ENCODE measurements around the gene SCYGR8. TPM values are rescaled to one million over a fixed set of nuclear protein-coding genes. Genes with fewer than 3 reads are reported as not detected.

SCYGR8 gene
- total and polyA plus RNA-seq, 10 of the 15 experiments (the other 5 are each of a cell fraction or from before 2014, with no cell fraction given) = not detected

DNA sequence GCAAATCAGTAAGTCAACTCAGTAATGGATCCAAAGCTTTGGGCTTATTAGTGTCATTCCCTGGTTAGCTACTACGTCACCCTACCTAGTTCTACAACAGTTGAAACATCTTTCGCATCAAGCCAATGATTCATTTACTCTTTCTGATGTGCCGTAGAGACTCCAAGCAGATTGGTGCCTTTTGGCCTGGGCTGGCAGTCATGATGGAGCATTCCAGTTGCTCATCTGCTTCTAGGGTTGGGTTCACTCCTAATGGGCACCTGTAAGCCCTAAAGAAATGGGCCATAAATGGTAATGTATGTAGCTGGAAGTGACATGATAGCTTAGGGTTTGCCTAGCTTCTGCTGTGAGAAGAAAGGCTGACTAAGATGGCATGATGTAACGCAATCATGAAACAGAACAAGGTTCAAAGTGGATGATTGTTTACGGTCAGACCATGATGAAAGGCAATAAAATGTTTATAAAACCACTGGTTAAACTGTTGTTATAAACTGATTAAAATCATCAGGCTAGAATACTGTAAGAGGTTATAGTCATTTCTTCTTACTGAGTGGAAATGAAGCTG lies 47.5 kb downstream of the SCYGR8 start:
- Histone ChIP-seq H3K27me3 (replicated peaks in 1 of 2; ENCODE audit: control insufficient read depth in 2 of 2, insufficient read depth in 2 of 2, low read length in 1 of 2) (no peaks in the 10 kb centered on the region), H3K79me2 (ENCODE audit: control insufficient read depth, insufficient read depth, low read length) (no peaks in the 10 kb centered on the region), H2AFZ (ENCODE audit: control insufficient read depth, low read depth, low read length) (no peak overlapping the region), H3K4me2 (ENCODE audit: control insufficient read depth, insufficient read depth) (no peak overlapping the region), H3K4me3 (no peak overlapping the region), H3K36me3 (ENCODE audit: control insufficient read depth in 2 of 2, insufficient read depth in 2 of 2, low read length in 1 of 2) (no peaks in the 10 kb centered on the region), H3K9ac (ENCODE audit: control insufficient read depth, insufficient read depth, low read length) (no peak overlapping the region), H3K27ac (ENCODE audit: control insufficient read depth, insufficient read depth) (no peak overlapping the region), H4K20me1 (ENCODE audit: control insufficient read depth, insufficient read depth) (no peaks in the 10 kb centered on the region), H3K4me1 (ENCODE audit: control insufficient read depth, insufficient read depth, low read length) (no peaks in the 10 kb centered on the region), H3K9me3 (replicated peaks; ENCODE audit: control insufficient read depth, insufficient read depth, low read length) (no peaks in the 10 kb centered on the region; the same call in 2 of the 3 replicates)
- FAIRE-seq (no peak), DNase-seq (ENCODE audit: low read depth, low spot score) (no peak), ATAC-seq (no peak)
- RAD21 ChIA-PET (ENCODE audit: unreplicated experiment) = interaction anchor here (0.8 to 3.7 kb wide), 4 partner anchors 9 to 68 kb away, joined by 3 to 13 read pairs (median 5); no protein-coding TSS in a partner anchor
- SMC1A ChIA-PET (ENCODE audit: uncharacterized antibody, unreplicated experiment) = interaction anchor here (1.0 to 6.7 kb wide), 8 partner anchors 10 to 318 kb away, joined by 3 to 63 read pairs (median 4); no protein-coding TSS in a partner anchor
- POLR2A ChIA-PET = interaction anchor here (0.5 to 0.7 kb wide), 2 partner anchors 31 to 762 kb away, joined by 3 to 8 read pairs; no protein-coding TSS in a partner anchor
- in situ Hi-C loops (cut with MboI) (loop anchor here (25.0 kb wide), 1 partner anchor 956 kb away; the partner anchor contains the start of gene RHBDD1), intact Hi-C loops (cut with micrococcal nuclease; ENCODE audit: unreplicated experiment) (no loop called here)
- WGBS (ENCODE audit: insufficient coverage, insufficient replicate concordance, low lambda C conversion rate, missing lambda C conversion rate) = 78% methylated on average over 5 of the region's 5 CpGs
- BruUV-seq (replicated peaks) = no TSS peak
- CTCF ChIA-PET = interaction anchor here (0.6 to 4.3 kb wide), 6 partner anchors 10 to 97 kb away, joined by 3 to 24 read pairs (median 6); no protein-coding TSS in a partner anchor
- TF ChIP-seq SUZ12 (IDR thresholded peaks at IDR 0.05; ENCODE audit: unreplicated experiment) = no peak
- TF ChIP-seq RCOR1 (conservative IDR thresholded peaks at IDR 0.05; ENCODE audit: low read depth, low read length) = no peak

Small RNAs within 50 kb of the gene (small RNA-seq; reads per million reads assigned to genes)
- not detected for gene RNA5SP121
- gene SNRPGP8 = not detected

Other genes starting within 250 kb of the SCYGR8 start
Only the 7 nearest of the 9 such genes appear.
- gene SCYGR4, start 128.4 kb upstream of the SCYGR8 start, total RNA-seq (2014; rRNA removed) = 0.11 TPM in 1 of 2 replicates, not detected in the other
- not detected in 2 replicates for gene SCYGR4, start 128.4 kb upstream of the SCYGR8 start, total RNA-seq (2014; rRNA removed; fragmentation: Illumina TruSeq; extraction: Trizol)
- not detected in 2 replicates for gene SCYGR4, start 128.4 kb upstream of the SCYGR8 start, total RNA-seq (2021)
- gene SCYGR4, start 128.4 kb upstream of the SCYGR8 start, polyA plus RNA-seq (2011; rRNA removed) = not detected in 2 replicates
- gene SCYGR4, start 128.4 kb upstream of the SCYGR8 start, polyA plus RNA-seq (2014; fragmentation: Illumina TruSeq; extraction: Trizol) = not detected in 2 replicates
- not detected for gene SCYGR4, start 128.4 kb upstream of the SCYGR8 start, polyA plus RNA-seq (2014; fragmentation: Nextera tagmentation; extraction: Ambion mirVana)
- gene SCYGR4, start 128.4 kb upstream of the SCYGR8 start, polyA plus RNA-seq (2014; rRNA removed) = not detected in 2 replicates
- not detected for gene SCYGR4, start 128.4 kb upstream of the SCYGR8 start, polyA plus RNA-seq (2016; fragmentation: Nextera tagmentation; extraction: Ambion mirVana)
- not detected in 2 replicates for gene SCYGR5, start 79.1 kb upstream of the SCYGR8 start, total RNA-seq (2014; rRNA removed)
- not detected in 2 replicates for gene SCYGR5, start 79.1 kb upstream of the SCYGR8 start, total RNA-seq (2014; rRNA removed; fragmentation: Illumina TruSeq; extraction: Trizol)
- not detected in 2 replicates for gene SCYGR5, start 79.1 kb upstream of the SCYGR8 start, total RNA-seq (2021)
- not detected in 2 replicates for gene SCYGR5, start 79.1 kb upstream of the SCYGR8 start, polyA plus RNA-seq (2011; rRNA removed)
- not detected in 2 replicates for gene SCYGR5, start 79.1 kb upstream of the SCYGR8 start, polyA plus RNA-seq (2014; fragmentation: Illumina TruSeq; extraction: Trizol)
- not detected for gene SCYGR5, start 79.1 kb upstream of the SCYGR8 start, polyA plus RNA-seq (2014; fragmentation: Nextera tagmentation; extraction: Ambion mirVana)
- not detected in 2 replicates for gene SCYGR5, start 79.1 kb upstream of the SCYGR8 start, polyA plus RNA-seq (2014; rRNA removed)
- not detected for gene SCYGR5, start 79.1 kb upstream of the SCYGR8 start, polyA plus RNA-seq (2016; fragmentation: Nextera tagmentation; extraction: Ambion mirVana)
- 0.16 TPM in 1 of 2 replicates, not detected in the other for gene SLC19A3, start 27.9 kb upstream of the SCYGR8 start, total RNA-seq (2014; rRNA removed)
- not detected in 2 replicates for gene SLC19A3, start 27.9 kb upstream of the SCYGR8 start, total RNA-seq (2014; rRNA removed; fragmentation: Illumina TruSeq; extraction: Trizol)
- gene SLC19A3, start 27.9 kb upstream of the SCYGR8 start, total RNA-seq (2021) = not detected in 2 replicates
- not detected in 2 replicates for gene SLC19A3, start 27.9 kb upstream of the SCYGR8 start, polyA plus RNA-seq (2011; rRNA removed)
- gene SLC19A3, start 27.9 kb upstream of the SCYGR8 start, polyA plus RNA-seq (2014; fragmentation: Illumina TruSeq; extraction: Trizol) = not detected in 2 replicates
- not detected for gene SLC19A3, start 27.9 kb upstream of the SCYGR8 start, polyA plus RNA-seq (2014; fragmentation: Nextera tagmentation; extraction: Ambion mirVana)
- gene SLC19A3, start 27.9 kb upstream of the SCYGR8 start, polyA plus RNA-seq (2014; rRNA removed) = not detected in 2 replicates
- gene SLC19A3, start 27.9 kb upstream of the SCYGR8 start, polyA plus RNA-seq (2016; fragmentation: Nextera tagmentation; extraction: Ambion mirVana) = not detected
- not detected in 2 replicates for gene SCYGR6, start 21.1 kb upstream of the SCYGR8 start, total RNA-seq (2014; rRNA removed)
- not detected in 2 replicates for gene SCYGR6, start 21.1 kb upstream of the SCYGR8 start, total RNA-seq (2014; rRNA removed; fragmentation: Illumina TruSeq; extraction: Trizol)
- gene SCYGR6, start 21.1 kb upstream of the SCYGR8 start, total RNA-seq (2021) = not detected in 2 replicates
- not detected in 2 replicates for gene SCYGR6, start 21.1 kb upstream of the SCYGR8 start, polyA plus RNA-seq (2011; rRNA removed)
- not detected in 2 replicates for gene SCYGR6, start 21.1 kb upstream of the SCYGR8 start, polyA plus RNA-seq (2014; fragmentation: Illumina TruSeq; extraction: Trizol)
- gene SCYGR6, start 21.1 kb upstream of the SCYGR8 start, polyA plus RNA-seq (2014; fragmentation: Nextera tagmentation; extraction: Ambion mirVana) = not detected
- gene SCYGR6, start 21.1 kb upstream of the SCYGR8 start, polyA plus RNA-seq (2014; rRNA removed) = not detected in 2 replicates
- gene SCYGR6, start 21.1 kb upstream of the SCYGR8 start, polyA plus RNA-seq (2016; fragmentation: Nextera tagmentation; extraction: Ambion mirVana) = not detected
- gene SCYGR7, start 17.6 kb upstream of the SCYGR8 start, total RNA-seq (2014; rRNA removed) = not detected in 2 replicates
- not detected in 2 replicates for gene SCYGR7, start 17.6 kb upstream of the SCYGR8 start, total RNA-seq (2014; rRNA removed; fragmentation: Illumina TruSeq; extraction: Trizol)
- gene SCYGR7, start 17.6 kb upstream of the SCYGR8 start, total RNA-seq (2021) = not detected in 2 replicates
- gene SCYGR7, start 17.6 kb upstream of the SCYGR8 start, polyA plus RNA-seq (2011; rRNA removed) = not detected in 2 replicates
- not detected in 2 replicates for gene SCYGR7, start 17.6 kb upstream of the SCYGR8 start, polyA plus RNA-seq (2014; fragmentation: Illumina TruSeq; extraction: Trizol)
- gene SCYGR7, start 17.6 kb upstream of the SCYGR8 start, polyA plus RNA-seq (2014; fragmentation: Nextera tagmentation; extraction: Ambion mirVana) = not detected
- not detected in 2 replicates for gene SCYGR7, start 17.6 kb upstream of the SCYGR8 start, polyA plus RNA-seq (2014; rRNA removed)
- not detected for gene SCYGR7, start 17.6 kb upstream of the SCYGR8 start, polyA plus RNA-seq (2016; fragmentation: Nextera tagmentation; extraction: Ambion mirVana)
- gene CCL20, start 67.9 kb downstream of the SCYGR8 start, total RNA-seq (2014; rRNA removed) = 6.9 and 9.1 TPM in 2 replicates
- gene CCL20, start 67.9 kb downstream of the SCYGR8 start, total RNA-seq (2014; rRNA removed; fragmentation: Illumina TruSeq; extraction: Trizol) = 11.4 and 12.6 TPM in 2 replicates
- gene CCL20, start 67.9 kb downstream of the SCYGR8 start, total RNA-seq (2021) = 5.5 and 6.6 TPM in 2 replicates
- gene CCL20, start 67.9 kb downstream of the SCYGR8 start, polyA plus RNA-seq (2011; rRNA removed) = 27.4 and 39.2 TPM in 2 replicates
- gene CCL20, start 67.9 kb downstream of the SCYGR8 start, polyA plus RNA-seq (2014; fragmentation: Illumina TruSeq; extraction: Trizol) = 10.8 and 14.8 TPM in 2 replicates
- 10 to 100 TPM; 26.3 to 35.7 TPM for gene CCL20, start 67.9 kb downstream of the SCYGR8 start, polyA plus RNA-seq (2014; fragmentation: Nextera tagmentation; extraction: Ambion mirVana)
- 7.6 and 8.3 TPM in 2 replicates for gene CCL20, start 67.9 kb downstream of the SCYGR8 start, polyA plus RNA-seq (2014; rRNA removed)
- gene CCL20, start 67.9 kb downstream of the SCYGR8 start, polyA plus RNA-seq (2016; fragmentation: Nextera tagmentation; extraction: Ambion mirVana) = 10 to 100 TPM; 19.7 to 19.8 TPM
- gene DAW1, start 125.7 kb downstream of the SCYGR8 start, total RNA-seq (2014; rRNA removed) = not detected in 2 replicates
- not detected in 2 replicates for gene DAW1, start 125.7 kb downstream of the SCYGR8 start, total RNA-seq (2014; rRNA removed; fragmentation: Illumina TruSeq; extraction: Trizol)
- gene DAW1, start 125.7 kb downstream of the SCYGR8 start, total RNA-seq (2021) = not detected in 2 replicates
- gene DAW1, start 125.7 kb downstream of the SCYGR8 start, polyA plus RNA-seq (2011; rRNA removed) = 0.12 TPM in 1 of 2 replicates, not detected in the other
- gene DAW1, start 125.7 kb downstream of the SCYGR8 start, polyA plus RNA-seq (2014; fragmentation: Illumina TruSeq; extraction: Trizol) = not detected in 2 replicates
- gene DAW1, start 125.7 kb downstream of the SCYGR8 start, polyA plus RNA-seq (2014; fragmentation: Nextera tagmentation; extraction: Ambion mirVana) = under 1 TPM in 1 of 2 experiments, not detected in 1; 0.04 TPM
- gene DAW1, start 125.7 kb downstream of the SCYGR8 start, polyA plus RNA-seq (2014; rRNA removed) = not detected in 2 replicates
- not detected for gene DAW1, start 125.7 kb downstream of the SCYGR8 start, polyA plus RNA-seq (2016; fragmentation: Nextera tagmentation; extraction: Ambion mirVana)